HG03066 (cell line): Measurements from ENCODE around the gene CNDP2.
"Not testable (repeated sequence)": the region's sequence is repeated elsewhere in the genome, so short reads cannot be mapped to it uniquely, and the experiment has no call there.

Source experiments
- ATAC-seq: cut with Tn5 transposase; IDR thresholded peaks from one replicate; pipeline ENCODE4 v1.9.1; 2021; ENCODE audit warnings: low read depth; ENCODE audit not compliant: unreplicated experiment

The CNDP2 gene

DNA sequence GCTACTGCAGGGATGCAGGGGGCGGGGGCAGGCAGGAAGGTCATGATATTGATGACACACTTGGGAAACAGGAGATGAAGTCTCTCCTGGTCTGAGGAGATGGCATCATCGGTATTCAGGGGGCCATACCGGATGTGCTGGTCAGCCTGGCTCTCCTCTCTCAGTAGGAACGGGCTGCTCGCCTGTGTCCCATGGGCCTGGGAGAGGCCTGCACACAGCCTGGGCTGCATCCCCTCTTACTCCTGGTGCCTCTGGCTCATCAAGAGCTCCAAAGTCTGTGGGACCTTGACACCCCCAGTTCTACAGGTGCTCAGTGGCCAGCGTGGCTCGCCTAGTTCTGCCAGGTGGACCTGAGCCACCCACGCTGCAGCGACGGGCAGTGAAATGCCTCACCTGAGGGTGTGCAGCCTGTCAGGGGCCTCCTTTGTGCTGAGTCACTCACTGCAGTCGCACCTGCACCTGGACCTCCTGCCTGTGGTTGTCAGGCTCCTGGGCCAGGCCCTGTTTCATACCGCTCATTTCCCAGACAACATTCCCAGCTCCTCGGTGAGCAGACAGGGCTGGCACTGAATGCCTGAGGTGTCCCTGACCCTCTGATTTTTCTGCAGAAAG is 19.6 kb downstream of the CNDP2 start:
- no peak for ATAC-seq

DNA sequence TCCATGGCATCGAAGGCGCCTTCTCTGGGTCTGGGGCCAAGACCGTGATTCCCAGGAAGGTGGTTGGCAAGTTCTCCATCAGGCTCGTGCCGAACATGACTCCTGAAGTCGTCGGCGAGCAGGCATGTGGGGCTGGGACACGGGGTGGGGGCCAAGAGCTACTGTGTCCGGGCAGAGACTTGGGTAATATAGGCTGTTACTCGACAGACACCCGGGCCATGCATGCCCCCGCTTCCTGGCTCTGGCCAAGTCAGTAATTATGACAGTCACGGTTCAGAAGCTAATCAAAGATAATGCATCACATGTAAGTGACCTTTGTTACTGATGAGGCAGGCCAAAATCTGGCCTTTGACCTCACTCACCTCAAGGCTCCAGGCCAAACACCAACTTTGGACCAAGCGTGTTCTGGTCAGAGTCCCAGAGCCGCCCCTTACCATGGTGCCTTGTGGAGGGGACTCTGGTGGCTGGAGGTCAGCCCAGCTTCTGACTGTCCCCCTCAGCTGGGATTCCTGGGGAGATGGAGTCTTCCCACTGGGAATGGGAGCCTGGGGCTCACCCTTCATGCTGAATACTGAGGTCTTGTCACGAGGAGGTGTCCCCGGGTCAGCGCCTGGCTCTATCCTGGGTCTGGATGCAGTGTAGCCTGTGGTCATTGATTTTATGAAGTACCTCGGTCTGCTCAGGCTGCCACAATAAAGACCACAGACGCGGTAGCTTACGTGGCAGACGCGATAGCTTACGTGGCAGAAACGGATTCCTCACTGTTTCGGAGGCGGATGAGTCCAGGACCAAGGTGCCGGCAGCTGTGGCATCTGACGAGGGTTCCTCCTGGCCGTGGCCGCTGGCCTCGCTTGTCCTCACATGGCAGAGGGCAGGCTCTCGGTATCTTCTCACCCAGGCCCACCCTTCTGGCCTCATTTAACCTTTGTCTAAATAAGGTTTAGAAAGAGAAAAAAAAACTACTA is 20.4 kb downstream of the CNDP2 start:
- no peak for ATAC-seq

DNA sequence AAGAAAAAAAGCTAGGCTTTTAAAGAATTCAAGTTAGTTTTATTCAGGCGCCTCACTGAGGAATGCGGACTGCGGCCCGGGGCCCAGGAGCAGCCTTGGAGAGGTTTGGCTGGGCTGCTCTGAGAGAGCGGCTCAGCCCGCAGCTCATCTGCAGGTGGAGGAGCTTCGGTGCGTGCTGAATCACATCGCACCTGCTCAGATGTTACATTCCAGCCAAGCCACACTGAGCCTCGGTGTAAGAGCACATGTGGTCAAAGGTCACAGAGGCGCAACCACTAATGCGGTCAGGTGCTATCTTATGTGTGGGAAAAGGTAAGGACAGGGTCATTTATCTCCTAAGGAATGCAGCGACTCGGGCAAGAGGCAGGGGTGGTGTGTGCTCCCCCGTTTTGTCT is 21.1 kb downstream of the CNDP2 start:
- ATAC-seq, result no peak

DNA sequence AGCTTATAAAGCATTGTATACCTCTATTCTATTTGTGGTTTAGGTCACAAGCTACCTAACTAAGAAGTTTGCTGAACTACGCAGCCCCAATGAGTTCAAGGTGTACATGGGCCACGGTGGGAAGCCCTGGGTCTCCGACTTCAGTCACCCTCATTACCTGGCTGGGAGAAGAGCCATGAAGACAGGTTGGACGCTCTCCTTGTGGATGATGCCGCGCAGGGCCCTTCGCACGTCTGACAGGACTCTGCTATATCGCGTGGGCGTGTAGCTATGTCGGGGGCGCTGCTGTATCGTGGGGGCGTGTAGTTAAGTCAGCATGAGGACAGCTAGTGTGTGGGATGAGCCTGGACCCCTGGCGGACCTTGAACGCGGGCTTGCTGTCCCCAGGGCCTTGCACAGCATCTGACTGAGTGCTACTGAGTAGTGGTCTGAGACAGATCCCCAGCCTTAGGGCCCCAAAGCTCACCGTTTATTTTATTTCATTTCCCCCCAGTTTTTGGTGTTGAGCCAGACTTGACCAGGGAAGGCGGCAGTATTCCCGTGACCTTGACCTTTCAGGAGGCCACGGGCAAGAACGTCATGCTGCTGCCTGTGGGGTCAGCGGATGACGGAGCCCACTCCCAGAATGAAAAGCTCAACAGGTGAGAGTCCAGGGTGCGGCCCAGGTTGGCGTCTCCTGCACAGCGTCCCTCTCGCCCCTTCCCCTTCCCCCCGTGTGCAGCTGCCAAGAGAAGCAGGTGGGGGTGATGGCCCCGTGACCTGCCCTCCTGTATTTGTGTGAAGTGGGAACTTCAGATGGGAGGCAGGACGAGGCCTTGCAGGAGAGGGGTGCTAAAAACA is 22.5 kb downstream of the CNDP2 start:
- no peak for ATAC-seq

DNA sequence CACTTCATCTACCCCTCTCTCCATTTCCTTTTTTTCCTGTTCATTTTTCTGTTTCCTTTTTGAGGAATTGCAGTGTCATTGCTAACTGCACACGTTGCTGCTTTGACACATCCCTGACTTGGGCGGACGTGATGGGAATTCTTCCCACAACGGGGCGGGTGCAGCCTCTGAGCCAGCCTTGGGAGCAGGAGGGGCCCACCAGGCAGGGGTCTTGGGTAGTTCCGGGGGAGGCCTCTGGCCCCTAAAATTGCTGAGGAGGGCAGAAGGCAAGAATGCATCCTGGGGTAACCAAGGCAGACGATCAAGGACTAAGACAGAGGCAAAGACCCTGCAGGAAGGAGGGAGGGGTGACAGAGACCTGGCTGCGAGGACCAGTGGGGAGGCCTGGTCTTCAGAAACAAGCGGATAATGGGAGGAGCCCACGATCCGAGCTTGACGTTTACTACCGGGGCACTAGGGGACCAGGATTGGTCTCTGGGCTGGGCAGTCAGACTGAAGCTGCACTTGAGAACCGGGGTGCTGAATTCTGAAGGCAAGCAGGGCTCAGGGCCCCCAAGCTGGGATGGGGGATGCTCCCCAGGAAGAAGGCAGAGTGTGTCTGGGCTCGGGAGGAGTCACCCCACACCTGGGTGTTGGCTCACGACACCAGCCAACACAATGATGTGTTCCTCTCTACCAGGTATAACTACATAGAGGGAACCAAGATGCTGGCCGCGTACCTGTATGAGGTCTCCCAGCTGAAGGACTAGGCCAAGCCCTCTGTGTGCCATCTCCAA is 23.3 kb downstream of the CNDP2 start:
- ATAC-seq, result no peak

DNA sequence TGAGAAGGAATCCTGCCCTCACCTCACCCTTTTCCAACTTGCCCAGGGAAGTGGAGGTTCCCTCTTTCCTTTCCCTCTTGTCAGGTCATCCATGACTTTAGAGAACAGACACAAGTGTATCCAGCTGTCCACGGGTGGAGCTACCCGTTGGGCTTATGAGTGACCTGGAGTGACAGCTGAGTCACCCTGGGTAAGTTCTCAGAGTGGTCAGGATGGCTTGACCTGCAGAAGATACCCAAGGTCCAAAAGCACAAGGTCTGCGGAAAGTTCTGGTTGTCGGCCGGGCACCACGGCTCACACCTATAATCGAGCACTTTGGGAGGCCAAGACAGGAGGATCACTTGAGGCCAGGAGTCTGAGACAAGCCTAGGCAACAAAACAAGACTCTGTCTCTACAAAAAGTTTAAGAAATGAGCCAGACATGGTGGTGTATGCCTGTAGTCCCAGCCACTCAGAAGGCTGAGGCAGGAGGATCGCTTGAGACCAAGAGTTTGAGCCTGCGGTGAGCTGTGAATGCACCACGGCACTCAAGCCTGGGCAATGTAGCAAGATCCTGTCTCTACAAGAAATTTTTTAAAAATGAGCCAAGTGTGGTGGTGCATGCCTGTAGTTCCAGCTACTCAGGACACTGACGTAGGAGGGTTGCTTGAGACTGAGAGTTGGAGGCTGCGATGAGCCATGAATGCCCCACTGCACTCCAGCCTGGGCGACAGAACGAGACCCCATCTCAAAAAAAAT is 24.1 kb downstream of the CNDP2 start:
- ATAC-seq, result no peak

DNA sequence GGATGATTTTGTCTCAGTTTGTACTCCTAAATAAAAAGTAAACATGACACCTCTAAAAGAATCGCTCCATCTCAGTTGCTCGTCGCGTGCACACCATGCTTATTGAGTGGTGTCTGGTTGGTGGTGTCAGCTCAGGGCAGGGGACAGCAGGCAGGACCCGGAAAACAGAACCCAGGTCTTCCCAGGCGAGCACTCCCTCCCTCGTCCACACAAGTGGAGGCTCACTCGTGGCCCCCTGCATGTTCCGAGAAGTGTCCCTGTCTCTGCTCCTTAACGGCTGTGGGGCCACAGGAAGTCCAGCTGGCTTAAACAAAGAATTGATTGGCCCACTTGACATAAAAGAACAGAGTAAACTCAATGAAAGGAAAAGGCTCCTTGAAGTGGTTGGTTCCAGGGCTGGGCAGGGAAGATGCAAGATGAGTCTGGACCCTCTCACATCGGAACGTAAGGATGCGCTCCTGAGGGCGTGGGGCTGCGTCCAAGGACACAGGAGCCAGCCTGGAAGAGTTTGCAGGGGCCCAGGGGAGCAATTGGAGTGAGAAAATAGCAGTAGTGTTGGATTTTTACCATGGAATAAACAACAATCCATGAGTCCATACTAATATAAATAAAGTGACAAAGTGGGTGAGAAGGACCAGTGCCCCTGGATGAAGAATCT is 25.0 kb downstream of the CNDP2 start:
- no peak for ATAC-seq

DNA sequence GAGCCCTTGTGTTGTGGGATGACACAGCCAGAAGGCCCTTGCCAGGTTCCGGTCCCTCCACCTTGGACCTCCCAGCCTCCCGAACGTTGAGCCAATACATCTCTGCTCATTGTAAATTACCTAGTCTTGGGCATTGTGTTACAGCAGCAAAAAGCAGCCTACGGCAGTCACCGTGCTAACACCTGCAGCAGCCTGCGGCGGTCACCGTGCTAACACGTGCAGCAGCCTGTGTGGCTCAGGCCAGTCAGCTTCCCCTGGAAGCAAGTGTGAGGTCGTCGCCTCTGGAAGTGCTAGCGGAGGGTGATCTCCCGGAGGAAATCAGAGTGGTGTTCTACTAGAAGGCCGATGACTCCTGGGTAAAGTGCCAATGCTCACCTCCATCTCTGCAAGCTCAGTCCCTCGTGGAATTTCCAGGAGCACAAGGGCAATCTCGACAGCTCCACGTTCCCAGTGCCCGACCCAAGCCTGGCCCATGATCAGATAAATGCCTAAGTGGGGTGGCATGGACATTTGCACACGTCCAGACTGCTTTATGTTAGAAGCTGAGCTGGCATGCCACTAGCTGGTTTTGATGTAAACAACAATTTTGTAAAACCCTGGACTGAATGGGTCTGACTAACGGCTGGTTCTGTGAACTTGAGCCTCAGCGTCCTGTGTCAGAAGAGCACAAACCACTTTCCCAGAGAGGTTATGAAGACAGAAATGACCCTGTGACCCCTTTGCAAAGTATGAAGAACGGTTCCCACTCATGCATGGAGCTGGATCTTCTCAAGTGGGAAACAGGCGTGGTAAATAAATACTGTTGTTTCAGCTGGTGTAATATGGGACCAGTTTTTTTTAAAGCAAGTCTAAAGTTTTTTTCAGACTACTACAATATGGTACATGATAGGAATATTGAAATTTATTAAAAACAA is 26.7 kb downstream of the CNDP2 start:
- ATAC-seq, result no peak

DNA sequence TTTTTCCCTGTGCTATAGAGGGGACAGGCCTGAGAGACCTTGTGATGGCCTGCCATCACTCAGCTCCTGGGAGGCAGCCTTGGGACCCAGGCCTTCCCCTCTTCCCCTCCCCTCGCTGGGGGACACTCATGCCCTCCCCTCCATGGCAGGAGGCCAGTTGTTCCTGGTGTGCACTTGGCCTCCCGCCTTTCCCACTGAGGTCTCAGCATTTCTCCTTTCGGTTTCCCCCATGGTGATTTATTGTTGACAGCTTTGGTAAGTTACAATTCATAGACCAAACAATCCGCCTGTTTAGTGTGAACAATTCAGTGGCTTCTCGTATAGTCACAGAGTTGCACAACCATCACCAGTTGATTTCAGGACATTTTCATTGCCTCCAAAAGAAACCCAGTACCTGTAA is 27.9 kb downstream of the CNDP2 start:
- ATAC-seq, result no peak

DNA sequence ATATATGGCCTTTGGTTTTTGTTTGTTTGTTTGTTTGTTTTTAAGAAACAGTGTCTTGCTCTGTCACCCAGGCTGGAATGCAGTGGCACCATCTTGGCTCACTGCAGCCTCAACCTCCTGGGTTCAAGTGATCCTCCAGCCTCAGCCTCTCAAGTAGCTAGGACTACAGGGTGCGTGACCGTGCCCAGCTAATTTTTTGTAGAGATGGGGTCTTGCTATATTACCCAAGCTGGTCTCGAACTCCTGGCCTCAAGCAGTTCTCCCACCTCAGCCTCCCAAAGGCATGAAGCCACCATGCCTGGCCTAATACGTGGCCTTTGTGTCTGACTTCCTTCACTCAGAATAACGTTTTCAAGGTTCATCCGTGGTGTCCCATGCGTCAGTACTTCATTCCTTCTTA is 28.8 kb downstream of the CNDP2 start:
- ATAC-seq, result not testable (repeated sequence)

DNA sequence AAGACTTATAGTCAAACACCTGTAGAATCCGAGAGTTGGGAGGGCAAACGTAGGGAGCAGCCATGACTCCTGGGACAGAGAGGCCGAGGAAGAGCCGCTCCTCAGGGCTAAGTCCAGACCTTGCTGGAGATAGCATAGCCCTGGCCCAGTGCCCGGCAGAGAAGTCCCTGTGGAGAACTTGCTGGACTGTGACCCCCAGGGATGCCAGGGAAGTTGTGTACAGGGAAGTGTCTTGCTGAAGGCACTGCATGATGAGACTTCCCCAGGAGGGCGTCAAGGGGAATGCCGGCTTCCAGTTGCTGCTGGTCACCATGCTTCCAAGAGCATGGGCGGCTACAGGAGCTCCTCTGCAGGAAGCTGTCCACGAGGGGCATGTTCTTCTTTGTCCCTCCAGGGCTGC is 29.6 kb downstream of the CNDP2 start:
- ATAC-seq, result no peak

DNA sequence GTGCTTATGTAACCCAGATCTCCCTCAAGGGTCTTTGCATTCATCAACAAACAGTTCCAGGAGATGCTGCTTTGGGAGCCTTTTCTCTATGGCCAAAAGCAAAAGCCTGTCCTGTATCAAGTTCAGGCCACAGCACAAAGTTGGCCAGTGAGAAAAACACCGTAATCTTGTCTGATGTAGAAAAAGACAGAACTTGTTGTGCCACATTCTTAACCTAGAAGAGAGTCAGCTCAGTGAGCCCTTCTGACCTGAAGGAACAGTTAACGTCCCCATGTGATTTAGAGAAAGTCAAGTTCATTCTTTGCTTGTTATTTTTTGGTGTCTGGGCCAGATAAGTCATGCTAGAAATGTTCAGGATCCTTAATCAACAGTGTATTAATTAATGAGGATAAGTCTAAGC is 30.3 kb downstream of the CNDP2 start:
- no peak for ATAC-seq

DNA sequence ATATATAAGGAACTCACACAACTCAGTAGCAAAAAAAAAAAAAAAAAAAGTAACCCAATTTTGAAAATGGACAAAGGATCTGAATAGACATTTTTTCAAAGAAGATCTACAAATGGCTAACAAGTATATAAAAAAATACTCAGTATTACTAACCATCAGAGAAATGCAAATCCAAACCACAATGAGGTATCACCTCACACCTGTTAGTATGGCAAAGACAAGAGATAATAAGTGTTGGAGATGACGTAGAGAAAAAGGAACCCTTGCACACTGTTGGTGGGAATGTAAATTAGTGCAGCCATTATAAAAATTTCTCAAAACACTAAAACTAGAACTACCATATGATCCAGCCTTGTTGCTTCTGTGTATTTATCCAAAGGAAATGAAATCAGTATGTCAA is 32.3 kb downstream of the CNDP2 start:
- peak; percentile 66 for ATAC-seq

DNA sequence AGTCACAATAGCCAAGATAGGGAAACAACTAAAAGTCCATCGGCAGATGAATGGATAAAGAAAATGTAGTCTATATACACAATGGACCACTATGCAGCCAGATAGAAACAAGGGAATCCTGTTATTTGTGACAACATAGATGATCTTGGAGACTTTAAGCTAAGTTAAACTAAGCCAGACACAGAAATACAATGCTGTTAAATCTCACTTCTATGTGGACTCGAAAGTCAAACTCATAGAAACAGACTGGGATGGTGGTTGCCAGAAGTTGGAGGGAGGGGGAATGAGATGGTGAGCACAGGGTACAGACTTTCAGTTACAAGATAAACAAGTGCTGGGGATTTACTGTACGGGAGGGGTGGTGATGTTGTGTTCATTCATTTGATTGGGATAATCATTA is 32.8 kb downstream of the CNDP2 start:
- ATAC-seq, result no peak

DNA sequence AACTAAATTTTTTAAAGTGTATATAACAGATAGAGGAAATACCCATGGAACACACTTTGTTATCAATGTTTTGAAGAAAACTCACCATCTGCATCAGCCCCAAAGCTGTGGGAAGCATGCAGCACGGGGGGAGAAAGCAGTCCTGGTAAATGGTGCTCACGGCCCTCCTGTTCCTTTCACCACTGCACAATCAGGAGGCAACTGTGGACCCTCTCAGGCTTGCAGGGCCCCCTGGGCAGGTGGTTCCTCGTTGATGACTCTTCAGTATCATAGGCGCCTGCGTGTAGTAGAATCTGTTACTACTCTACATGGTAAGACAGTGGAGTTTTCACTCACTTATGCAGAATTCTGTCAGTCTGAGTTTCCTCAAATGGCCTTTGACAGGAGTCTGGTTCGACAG is 33.2 kb downstream of the CNDP2 start:
- ATAC-seq, result no peak

DNA sequence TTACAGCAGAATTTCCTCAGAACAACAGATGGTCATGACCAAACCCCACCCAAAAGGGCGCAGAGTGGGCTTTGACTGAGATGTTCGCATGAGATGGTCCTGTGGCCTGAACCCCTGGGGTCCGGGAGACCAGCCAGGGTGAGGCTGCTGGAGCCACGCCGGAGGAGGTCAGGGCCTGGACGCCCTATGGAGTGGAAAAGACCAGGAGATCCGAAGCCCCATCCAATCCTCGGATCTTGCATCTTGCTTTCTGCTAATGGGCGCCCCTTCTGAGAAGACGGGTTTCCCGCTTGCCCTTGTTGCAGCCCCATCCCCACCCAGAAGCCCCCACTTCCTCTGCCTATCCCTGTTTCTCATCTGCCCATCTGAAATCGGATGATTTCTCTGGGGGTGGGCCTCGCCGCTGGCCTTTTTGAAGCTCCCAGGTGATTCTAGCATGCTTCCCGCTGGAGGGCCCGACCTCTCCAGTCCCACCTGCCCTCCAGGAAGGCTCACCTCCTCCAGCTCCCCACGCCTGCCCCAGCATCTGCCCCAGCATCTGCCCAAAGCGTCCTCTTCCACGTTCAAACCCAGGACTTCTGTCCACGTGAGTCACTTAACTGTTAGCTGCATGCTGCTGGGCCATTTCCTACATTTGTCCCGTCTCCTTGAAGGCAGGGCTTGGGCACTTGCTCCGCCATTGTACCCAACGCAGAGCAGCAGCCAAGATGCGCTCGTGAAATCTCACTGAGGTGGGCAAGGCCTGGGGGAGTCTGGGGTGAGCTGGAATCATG is 33.8 kb downstream of the CNDP2 start:
- no peak for ATAC-seq

DNA sequence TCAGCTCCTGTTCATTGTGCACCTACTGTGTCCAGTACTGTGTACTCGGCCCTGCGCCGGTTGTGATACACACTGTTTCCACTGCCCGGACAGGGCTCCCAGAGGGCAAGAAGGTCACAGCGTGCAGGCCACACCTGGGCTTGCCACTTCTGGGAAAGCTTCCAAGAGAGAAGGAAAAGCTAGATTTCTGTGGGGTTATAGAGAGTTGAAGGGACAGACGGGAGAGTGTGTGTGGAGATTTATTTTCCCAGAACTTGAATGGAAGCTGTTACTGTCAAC is 34.4 kb downstream of the CNDP2 start:
- ATAC-seq, result no peak

DNA sequence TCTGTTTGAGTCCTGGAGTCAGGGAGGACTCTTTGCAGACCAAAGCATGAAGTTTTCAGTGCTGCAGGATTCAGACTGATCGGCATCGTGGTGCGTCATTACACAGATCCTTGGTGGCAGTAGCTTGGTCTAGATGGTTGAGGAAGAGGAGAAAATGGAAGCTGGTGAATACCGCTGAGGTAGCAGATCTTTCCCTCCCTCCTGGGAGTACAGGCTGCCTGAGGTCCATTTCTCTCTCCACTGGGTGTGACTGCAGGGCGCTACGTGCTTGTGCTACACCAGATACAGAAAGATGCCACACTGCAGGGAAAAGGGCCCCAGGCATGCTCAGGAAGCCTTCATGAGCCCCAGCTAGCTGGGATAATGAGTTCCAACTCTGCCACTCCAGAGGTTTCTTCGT is 34.9 kb downstream of the CNDP2 start:
- no peak for ATAC-seq
